GM21526 (cell line): ENCODE results near the gene GDF10.

Experiments
- ATAC-seq: cut with Tn5 transposase; IDR thresholded peaks from one replicate; pipeline ENCODE4 v1.9.1; 2021; ENCODE audit warnings: moderate library complexity; ENCODE audit not compliant: unreplicated experiment, low FRiP score

Gene GDF10

DNA sequence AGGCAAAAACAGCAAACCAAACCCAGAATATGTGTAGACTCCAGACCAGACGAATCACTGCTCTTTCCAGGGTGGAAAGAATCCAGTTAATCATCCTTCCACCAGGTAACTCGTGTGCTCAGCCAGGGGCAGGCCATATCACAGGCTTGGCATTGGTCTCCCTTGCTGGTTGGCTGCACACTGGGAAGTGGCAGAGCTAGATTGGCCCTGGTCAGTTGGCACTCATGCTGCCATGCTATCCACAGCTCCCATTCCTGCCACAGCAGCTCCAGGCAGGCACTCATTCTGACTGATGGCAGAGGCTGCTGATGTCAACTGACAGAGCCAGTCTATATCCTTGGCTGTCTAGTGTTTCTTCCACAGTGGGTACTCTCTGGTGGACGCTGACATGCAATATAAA, 9.7 kb upstream of the GDF10 start:
- ATAC-seq, result no peak

DNA sequence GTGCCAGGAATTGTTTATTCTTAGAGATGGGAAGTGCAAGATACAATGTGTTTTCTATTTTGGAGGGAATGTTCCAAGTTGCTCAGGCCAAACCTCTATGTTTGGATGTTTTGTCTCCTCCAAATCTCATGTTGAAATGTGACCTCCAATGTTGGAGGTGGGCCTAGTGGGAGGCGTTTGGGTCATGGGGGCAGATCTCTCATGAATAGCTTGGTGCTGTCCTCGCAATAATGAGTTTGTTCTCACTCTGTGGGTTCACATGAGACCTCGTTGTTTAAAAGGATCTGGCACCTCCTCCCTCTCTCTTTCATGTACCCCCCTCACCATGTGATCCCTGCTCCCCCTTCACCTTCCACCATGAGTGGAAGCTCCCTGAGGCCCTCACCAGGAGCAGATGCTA, 8.3 kb upstream of the GDF10 start:
- ATAC-seq, result no peak

DNA sequence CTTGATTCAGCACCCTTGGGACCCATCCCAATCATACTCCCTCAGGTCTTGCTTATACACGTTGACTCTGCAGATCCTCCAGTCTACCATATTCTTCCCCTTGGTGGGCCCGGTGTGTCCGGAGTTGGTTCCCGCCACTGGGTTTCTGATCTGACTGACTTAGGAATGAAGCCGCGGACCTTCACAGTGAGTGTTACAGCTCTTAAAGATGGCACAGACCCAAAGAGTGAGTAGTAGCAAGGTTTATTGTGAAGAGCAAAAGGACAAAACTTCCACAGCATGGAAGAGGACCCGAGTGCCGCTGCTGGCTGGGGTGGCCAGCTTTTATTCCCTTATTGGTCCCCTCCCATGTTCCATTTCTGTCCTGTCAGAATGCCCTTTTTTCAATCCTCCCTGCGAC, 5.9 kb upstream of the GDF10 start:
- ATAC-seq, result no peak

DNA sequence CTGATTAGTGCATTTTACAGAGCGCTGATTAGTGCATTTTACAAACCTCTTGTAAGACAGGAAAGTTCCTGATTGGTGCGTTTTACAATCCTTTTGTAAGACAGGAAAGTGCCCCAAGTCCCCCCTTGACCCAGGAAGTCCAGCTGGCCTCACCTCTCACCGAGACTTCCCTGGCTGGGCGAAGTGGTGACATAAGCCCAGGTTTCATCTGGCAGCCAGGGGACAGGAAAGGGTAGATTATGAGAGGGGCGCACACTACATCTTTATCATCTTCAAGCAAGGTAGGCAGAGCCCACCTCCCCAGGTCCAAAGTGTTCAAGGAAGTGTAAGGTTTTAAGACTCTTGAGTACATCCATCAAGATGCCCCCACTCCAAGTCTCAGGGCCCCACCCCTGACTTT, 5.5 kb upstream of the GDF10 start:
- no peak for ATAC-seq

DNA sequence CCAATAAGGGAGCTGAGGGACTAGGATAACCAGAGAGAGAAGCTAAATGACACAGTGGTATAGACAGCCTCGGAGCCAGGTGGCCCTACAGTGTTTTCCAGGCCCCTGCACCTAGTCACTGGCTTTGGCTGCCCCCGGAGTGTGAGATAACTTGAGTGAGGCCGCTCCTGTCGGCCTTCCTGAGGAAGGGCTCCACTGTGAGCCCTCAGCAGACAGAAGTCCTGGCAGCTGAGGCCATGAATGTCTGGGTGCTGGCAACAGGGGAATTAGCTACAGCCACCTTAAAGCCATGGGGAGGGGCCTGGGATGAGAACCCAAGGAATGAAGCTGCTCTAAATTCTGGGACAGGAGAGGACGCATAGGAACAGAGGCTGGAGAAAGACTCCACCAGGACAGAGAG, 4.6 kb upstream of the GDF10 start:
- ATAC-seq, result no peak

DNA sequence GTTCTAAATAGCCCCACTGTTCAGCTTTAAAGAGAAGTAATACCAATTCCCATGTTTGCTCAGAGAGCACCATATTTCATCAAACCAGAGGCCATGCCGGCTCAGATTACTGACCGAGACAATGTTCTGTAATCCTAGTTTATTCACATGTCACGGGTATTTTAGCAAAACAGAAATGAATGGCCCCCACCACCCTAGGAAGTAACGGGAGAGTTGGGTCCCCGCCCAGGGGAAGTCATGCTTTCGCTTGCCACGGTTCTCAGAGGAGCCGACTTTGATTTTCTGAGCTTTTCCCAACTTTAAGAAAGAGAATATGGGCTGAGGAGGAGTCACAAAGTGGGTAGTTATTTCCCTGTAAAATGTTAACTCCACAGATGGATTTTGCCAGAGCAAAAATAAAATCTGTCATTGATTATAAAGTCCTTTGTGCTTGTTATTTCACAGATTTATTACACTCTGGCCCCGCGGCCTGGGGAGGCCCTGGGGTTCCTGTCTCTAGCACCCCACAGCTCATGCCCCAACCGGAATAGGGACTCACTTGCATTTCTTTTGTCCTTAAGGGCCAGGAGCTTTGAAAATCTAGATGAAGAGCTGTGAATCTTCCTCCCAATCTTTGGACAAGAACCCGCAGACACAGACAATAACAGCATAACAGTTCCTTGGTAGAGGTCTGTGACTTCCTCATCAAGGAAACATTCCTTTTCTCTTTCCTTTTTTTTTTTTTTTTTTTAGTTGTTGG, 3.7 kb upstream of the GDF10 start:
- ATAC-seq, result no peak

DNA sequence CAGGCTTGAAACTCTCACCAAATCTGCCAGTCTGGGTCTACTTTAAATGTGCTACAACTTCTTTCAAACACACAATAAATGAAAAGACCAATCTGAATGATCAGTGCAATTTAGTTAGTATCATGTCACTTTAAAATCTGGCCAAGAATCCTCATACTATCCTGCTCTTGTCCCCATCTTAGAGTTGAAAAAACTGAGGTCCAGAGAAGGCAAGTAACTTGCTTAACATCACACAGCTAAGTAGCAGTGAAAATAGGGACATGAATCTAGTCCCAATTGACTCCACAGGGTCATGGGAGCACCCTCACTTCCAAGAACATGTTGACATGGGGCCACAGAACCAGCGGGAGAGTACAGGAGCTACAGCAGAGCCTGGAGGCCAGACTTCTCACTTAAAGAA, 3.1 kb upstream of the GDF10 start:
- ATAC-seq, result no peak

DNA sequence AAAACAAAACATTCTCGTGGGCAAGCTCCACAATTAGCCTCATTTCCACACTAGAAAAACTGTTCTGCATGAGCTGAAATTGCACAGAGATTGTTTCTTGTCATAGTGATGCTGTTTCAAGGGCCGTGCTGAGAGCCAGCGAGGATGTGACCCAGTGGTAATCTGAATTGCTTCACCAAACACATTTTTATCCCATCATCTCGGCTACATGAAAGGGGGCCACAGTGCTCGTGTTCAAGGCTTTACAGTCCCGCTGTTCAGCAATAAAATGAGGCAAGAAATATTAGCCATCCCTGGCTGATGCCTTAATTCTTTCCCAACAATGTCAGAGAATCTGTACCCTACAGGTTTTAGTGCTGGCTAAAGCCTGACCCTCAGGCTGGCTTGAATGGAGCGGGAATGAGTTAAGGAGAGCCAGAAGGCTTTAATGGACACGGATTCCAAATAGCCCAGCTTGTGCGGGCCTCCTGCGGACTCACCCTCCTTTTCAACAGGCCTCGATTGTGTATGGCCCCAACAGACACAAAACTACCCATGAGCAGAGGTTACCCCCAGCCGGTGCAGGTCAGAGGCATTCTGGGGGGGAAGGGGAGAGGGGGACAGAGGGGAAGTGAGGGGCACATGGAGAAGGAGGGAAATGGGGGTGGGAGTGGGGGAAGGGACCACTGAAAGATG, 2.0 kb upstream of the GDF10 start:
- ATAC-seq, result no peak

DNA sequence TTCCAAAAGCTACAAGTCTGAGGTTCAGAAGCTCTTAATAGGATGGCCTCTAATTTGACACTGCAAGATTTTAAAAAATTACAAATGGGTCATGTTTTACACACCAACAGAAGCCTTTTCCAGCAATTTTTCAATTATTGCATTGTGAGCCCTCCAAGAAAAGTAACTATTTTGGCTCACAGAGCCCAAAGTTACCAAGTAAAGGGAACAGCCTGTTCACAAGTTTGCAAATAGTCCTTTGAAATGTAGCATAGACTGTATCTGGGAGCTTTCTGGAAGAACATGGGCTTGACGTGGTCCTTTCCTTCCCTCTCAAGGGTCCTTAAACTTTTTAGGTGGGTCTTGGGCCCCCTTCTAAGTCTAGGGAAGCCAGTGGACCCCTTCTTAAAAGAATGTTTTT, 1.3 kb upstream of the GDF10 start:
- ATAC-seq, result no peak

DNA sequence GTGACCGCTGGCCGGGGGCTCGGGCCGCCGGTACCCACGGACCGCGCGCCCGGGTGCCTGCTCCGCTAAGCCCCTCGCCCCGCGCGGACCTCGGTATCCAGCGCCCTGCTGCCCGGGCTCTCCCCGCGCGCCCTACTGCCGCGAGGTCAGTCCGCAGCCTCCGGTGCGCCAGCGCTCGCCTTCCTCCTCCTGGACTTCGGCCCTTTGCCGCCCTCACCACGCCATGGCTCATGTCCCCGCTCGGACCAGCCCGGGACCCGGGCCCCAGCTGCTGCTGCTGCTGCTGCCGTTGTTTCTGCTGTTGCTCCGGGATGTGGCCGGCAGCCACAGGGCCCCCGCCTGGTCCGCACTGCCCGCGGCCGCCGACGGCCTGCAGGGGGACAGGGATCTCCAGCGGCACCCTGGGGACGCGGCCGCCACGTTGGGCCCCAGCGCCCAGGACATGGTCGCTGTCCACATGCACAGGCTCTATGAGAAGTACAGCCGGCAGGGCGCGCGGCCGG, 483 bp downstream of the GDF10 start:
- no peak for ATAC-seq

DNA sequence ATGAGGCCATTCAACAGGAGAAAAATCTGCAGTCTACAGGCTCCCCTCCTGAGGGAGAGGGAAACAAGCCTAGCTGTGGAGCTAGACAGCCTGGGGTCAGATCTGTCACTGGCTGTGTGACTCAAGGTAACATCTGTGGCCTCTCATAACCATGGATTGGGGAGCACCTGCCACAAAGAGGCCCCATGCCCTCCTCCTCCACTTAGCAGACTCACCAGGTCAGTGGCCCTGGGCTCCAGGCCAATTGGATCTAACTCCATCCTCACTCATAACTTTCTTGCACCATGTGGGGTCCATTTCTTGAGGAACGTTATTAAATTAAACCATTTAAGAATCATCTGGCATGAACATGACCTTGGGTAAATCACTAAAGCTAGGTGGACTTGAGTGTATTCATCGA, 1.8 kb downstream of the GDF10 start:
- ATAC-seq, result no peak

DNA sequence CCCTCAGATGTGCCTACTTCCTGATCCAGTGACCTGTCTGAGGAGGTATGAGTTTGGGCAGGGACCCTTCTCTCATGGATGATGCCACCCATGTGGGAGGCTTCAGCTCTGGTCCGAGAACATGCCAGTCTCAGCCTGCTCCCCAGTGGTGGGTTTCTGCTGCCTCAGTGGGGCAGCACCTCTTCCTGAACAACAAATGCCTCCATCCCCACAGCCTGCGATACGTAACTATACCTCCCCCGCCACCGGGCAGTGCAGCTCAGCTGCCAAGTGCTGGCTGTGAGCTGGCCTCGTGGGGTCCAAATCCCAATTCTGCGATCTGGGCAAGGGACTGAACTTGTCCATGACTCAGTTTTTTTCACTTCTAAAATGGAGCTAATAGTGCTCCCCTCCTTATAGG, 3.1 kb downstream of the GDF10 start:
- ATAC-seq, result no peak

DNA sequence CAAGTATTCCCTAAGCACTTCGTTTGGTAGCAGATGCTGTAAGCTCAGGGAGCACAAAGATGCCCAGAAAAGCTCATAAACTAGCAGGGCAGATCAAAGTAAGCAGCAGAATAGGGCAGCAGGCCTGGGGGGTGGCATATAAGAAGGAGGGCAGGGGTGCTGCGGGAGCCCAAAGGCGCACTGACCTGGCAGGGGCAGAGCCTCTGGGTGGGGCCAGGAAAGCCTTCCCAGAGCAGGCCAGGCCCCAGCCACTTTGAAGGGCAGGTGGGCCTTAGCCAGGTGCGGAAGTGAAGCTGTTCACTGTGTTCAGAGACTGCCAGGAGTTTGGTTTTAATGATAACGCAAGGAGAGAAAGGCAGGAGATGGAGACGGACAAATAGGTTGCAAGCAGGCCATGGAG, 3.9 kb downstream of the GDF10 start:
- no peak for ATAC-seq

DNA sequence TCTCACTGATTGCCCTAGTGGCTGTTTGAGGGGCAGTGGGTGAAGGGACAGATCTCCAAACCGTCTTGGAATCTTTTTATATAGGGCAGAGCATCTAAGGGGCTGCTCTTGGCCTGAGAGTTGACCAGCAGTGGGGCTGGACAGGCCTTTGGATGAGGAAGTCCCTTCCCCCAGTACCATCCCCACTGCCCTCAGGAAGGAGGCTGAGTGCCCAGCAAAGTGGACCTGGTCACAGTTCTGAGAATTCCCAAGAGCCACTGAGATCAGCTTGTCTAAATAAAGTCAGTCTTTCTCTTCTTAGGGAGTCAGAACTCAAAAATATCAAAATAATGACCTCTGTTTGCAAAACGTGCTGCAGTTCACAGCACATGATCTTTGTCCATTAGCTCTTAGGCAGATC, 5.6 kb downstream of the GDF10 start:
- ATAC-seq, result no peak

DNA sequence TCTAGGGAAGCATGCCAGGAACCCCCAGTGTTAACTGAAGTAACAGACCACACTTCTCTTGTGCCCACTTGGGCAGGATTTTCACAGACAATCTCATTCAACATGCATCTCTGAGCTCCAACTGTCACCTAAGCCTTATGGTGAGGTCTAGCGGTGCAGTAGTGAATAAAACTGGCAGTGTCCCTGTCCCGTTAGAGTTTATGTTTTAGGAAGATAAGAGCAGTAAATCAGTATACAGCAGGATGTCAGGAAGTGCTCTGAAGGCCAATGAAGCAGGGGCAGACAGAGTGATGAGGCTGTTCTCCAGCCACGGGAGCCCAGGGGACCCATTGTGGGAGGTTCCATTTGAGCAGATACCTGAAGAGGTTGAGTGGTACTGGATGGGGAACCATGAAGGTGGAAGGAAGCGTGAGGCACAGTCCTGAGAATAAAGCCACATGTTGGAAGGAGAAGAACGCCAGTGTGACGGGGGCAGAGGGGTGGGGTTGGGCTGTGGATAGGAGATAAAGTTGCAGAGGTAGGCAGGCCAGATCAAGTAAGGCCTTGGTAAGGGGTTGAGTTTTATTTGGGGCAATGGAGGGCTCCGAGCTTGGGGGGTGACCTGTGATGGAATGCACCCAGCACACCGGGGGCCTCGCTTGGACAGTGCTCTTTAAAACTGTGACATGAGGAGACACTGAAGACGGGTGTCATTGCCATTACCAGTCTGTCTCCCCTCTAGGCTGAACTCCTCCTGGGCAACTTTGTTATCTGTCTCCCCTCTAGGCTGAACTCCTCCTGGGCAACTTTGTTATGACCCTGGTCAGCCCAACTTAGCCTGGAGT, 6.6 kb downstream of the GDF10 start:
- no peak for ATAC-seq

DNA sequence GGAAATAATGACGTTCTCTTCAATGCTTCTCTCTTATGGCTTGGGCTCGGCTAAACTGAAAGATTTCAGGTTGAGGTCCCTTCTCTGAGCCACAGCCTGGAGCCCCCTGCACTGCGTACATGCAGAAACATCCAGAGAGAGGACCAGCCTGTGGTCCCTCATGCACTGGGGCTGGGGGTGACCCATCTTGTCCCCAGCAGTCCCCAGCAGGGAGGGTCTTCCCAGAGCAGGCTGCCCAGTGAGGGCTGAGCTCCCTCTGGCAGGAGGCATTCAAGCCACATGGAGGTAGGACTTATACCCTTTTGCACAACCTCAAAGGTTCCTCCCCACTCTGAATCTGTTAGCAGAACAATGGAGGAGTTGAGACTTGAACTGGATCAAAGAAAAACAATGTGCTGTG, 7.4 kb downstream of the GDF10 start:
- no peak for ATAC-seq

DNA sequence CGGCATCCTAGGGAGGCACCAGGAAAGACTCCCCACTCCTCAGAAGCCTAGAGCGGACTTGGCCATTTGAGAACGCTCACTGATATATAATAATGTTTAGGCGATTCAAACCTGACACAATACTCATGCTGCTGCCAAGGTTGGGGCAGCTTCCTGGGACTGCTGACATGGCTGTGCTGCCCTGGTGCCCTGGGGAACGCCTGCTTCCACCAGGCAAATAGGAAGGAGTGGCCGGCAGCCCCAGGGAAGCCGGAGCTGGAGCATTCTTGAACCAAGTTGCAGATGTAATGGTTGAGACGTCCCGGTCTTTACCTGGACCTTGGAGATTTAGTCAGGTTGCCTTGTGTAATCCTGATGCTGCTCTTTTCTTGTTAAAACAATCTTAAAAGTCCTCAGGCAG, 8.8 kb downstream of the GDF10 start:
- no peak for ATAC-seq

DNA sequence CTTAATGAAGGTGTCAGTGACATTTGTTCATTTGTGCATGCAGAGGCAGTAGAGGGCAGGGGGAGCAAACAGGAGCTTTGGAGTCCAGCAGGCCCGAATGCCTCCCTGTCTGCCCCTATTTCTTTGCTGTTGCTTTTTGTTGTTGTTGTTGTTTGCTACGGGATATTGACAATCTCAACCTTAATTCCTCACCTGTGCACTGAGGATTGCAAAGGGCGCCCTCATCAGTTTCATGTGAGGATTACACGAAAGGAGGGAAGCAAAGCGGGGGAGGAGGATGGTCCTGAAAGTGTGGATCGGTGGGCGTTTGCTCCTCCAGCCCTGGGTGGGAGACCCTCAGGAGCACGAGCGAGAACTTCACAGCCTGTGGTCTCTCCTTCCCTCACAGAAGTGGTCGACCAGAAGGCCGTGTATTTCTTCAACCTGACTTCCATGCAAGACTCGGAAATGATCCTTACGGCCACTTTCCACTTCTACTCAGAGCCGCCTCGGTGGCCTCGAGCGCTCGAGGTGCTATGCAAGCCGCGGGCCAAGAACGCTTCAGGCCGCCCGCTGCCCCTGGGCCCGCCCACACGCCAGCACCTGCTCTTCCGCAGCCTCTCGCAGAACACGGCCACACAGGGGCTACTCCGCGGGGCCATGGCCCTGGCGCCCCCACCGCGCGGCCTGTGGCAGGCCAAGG, 9.6 kb downstream of the GDF10 start:
- ATAC-seq, result no peak

DNA sequence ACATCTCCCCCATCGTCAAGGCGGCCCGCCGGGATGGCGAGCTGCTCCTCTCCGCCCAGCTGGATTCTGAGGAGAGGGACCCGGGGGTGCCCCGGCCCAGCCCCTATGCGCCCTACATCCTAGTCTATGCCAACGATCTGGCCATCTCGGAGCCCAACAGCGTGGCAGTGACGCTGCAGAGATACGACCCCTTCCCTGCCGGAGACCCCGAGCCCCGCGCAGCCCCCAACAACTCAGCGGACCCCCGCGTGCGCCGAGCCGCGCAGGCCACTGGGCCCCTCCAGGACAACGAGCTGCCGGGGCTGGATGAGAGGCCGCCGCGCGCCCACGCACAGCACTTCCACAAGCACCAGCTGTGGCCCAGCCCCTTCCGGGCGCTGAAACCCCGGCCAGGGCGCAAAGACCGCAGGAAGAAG, 10.1 kb downstream of the GDF10 start:
- ATAC-seq, result no peak

DNA sequence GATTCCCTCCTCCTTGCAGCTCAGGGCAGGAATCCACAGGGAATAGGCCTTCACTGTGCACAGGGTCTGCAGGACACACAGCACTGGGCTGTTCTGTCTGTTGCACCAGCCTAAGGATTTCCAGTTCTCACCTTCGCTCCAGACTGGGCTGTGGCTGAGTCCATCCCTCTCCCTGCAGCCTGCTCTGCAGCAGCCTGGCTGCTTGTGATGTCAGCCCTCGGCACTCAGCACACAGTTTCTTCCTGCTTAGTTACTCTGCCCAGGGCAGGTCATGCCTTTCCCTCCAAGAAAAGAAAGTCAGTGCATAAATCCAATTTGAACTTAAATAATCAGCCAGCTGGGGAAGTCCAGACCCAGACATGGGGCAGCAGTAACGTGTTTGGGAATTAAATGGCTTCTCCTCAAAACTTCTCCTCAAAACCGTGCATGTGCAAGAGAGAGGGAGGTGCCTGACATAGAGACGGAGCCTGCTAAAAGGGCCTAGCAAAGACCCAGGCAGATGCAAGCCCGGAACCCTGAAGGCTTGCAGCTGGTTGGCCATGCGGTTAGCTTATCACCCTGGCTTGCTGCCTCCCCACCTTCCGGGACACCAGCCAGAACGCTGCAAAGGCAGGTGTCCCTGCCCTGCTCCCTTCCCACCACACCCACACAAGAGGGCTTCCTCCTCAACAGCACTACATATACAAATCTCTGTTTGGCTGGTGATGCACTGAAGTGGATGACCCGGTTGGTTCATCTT, 11.4 kb downstream of the GDF10 start:
- ATAC-seq, result no peak
